HG03039 (cell line): Measurements from ENCODE around the gene HRH3.

Experiments used
- ATAC-seq: cut with Tn5 transposase; IDR thresholded peaks from one replicate; pipeline ENCODE4 v1.9.1; 2021; ENCODE audit warnings: mild to moderate bottlenecking, moderate library complexity; ENCODE audit not compliant: unreplicated experiment

Gene HRH3

GRCh38 chr20:62181808-62182207 lies 38.3 kb downstream of the HRH3 start:
- no peak for ATAC-seq

GRCh38 chr20:62179162-62179504 lies 40.9 kb downstream of the HRH3 start:
- no peak for ATAC-seq

GRCh38 chr20:62178316-62179161 lies 41.5 kb downstream of the HRH3 start:
- ATAC-seq: no peak

- no peak for ATAC-seq
Measured at GRCh38 chr20:62177307-62177706, 42.8 kb downstream of the HRH3 start.

- no peak for ATAC-seq
Measured at GRCh38 chr20:62176866-62177265, 43.2 kb downstream of the HRH3 start.

- ATAC-seq: no peak
Measured at GRCh38 chr20:62175711-62176110, 44.4 kb downstream of the HRH3 start.

GRCh38 chr20:62174870-62175624 lies 45.0 kb downstream of the HRH3 start:
- ATAC-seq: no peak

- ATAC-seq: no peak
Measured at GRCh38 chr20:62174021-62174804, 45.9 kb downstream of the HRH3 start.

GRCh38 chr20:62172666-62173065 lies 47.4 kb downstream of the HRH3 start:
- ATAC-seq: no peak

GRCh38 chr20:62171245-62171644 lies 48.8 kb downstream of the HRH3 start:
- ATAC-seq: no peak

- ATAC-seq: no peak
Measured at GRCh38 chr20:62170536-62170935, 49.5 kb downstream of the HRH3 start.

GRCh38 chr20:62168890-62169435 lies 51.1 kb downstream of the HRH3 start:
- no peak for ATAC-seq

- no peak for ATAC-seq
Measured at GRCh38 chr20:62168061-62168460, 52.0 kb downstream of the HRH3 start.

- no peak for ATAC-seq
Measured at GRCh38 chr20:62167474-62167873, 52.6 kb downstream of the HRH3 start.

- no peak for ATAC-seq
Measured at GRCh38 chr20:62165762-62166399, 54.2 kb downstream of the HRH3 start.
